ENCODE measurements around the gene RNF214.

GRCh38 chr11:117187428-117187798, 45.1 kb upstream of the RNF214 start:
- TF ChIP-seq CTCF (IDR thresholded peaks at IDR 0.05): no peak
- TF ChIP-seq POLR2A (IDR thresholded peaks at IDR 0.05): no peak

Data from esophagus squamous epithelium (tissue), 4 donors.